Colonic mucosa (tissue), 4 donors: ENCODE measurements around the gene WDR48. TPM values are rescaled to one million over a fixed set of nuclear protein-coding genes. Genes with fewer than 3 reads are reported as not detected.

Experiments
- DNase-seq: peaks from one replicate; pipeline ENCODE4 v3.0.0-alpha.2; 2020
- H3K27ac ChIP-seq: fragments of 200-600 bp; one replicate; pipeline ENCODE4 v1.8.0; 2021
- H3K27me3 ChIP-seq: fragments of 200-600 bp; one replicate; pipeline ENCODE4 v1.8.0; 2021
- H3K36me3 ChIP-seq: fragments of 200-600 bp; one replicate; pipeline ENCODE4 v1.8.0; 2021
- H3K4me1 ChIP-seq: fragments of 200-600 bp; one replicate; pipeline ENCODE4 v1.8.0; 2021; ENCODE audit warnings: mild to moderate bottlenecking
- H3K4me3 ChIP-seq: fragments of 200-600 bp; one replicate; pipeline ENCODE4 v1.8.0; 2021
- H3K9ac ChIP-seq, 2 donors: one replicate each; pipeline ENCODE4 v1.7.0; 2013; ENCODE audit warnings: control low read depth in 2 of 2, low read depth in 2 of 2, low read length in 2 of 2
- H3K9me3 ChIP-seq: fragments of 200-600 bp; one replicate; pipeline ENCODE4 v1.8.0; 2021
- intact Hi-C: fragments of 100-400 bp; cut with DNase I; formaldehyde crosslinking; loops from one replicate; pipeline ENCODE4 v1.14.1; 2022
- total RNA-seq, 2 donors: library from RNA; stranded (reverse); fragmentation: NEBNext Ultra II Directional in 1 of 2; extraction: Animal tissue kit (Norgen Biotek cat#: 25700) in 1 of 2; gene quantifications; one replicate each; pipeline ENCODE4 v1.2.1, GENCODE V29; 2021
- TF ChIP-seq, protein P1 (sequence below): fragments of 200-600 bp; IDR thresholded peaks from one replicate; pipeline ENCODE4 v1.8.0; 2022; ENCODE audit warnings: antibody characterized with exemption, mild to moderate bottlenecking
- donor health status: healthy.
- donor health status: DM: no; HTN: no; CAD: no.
- donor health status: DM: no; HTN: no; CAD: no.

The WDR48 gene
- total RNA-seq, 2 donors from 2014 or later: 26.1 to 51.2 TPM

DNA sequence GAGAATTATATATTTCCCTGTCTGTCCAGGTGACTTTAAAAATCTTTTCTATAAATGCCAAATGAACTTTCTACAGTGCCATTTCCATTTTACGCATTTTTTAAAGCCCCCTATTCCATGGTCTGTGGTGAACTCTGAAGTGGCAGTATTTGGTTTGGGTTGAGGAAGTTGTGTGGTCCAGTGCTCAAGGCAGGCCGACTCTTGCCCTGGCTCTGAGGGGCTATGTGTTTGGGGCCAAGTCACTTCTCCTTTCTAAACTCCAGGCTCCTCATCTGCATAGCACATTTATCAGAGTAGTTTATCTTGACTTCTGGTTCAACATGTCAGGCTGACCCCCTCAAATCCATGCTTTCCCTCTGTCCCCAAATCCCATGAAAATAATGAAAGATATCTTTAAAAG is 69.8 kb downstream of the WDR48 start:
- Histone ChIP-seq H3K27ac (no peak overlapping the region), H3K4me3 (no peak overlapping the region), H3K9ac (no peak overlapping the region), H3K9me3 (no peaks in the 10 kb centered on the region), H3K4me1 (peaks cover 5% of the 10 kb centered on the region), H3K36me3 (no peaks in the 10 kb centered on the region), H3K27me3 (no peaks in the 10 kb centered on the region)
- no peak for DNase-seq
- intact Hi-C loops: loop anchor here (10.0 kb wide), 1 partner anchor 263 kb away; the partner anchor contains the start of gene SLC25A38
- TF ChIP-seq, protein P1, sequence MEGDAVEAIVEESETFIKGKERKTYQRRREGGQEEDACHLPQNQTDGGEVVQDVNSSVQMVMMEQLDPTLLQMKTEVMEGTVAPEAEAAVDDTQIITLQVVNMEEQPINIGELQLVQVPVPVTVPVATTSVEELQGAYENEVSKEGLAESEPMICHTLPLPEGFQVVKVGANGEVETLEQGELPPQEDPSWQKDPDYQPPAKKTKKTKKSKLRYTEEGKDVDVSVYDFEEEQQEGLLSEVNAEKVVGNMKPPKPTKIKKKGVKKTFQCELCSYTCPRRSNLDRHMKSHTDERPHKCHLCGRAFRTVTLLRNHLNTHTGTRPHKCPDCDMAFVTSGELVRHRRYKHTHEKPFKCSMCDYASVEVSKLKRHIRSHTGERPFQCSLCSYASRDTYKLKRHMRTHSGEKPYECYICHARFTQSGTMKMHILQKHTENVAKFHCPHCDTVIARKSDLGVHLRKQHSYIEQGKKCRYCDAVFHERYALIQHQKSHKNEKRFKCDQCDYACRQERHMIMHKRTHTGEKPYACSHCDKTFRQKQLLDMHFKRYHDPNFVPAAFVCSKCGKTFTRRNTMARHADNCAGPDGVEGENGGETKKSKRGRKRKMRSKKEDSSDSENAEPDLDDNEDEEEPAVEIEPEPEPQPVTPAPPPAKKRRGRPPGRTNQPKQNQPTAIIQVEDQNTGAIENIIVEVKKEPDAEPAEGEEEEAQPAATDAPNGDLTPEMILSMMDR: no peak

GRCh38 chr3:39122813-39123212 is 71.0 kb downstream of the WDR48 start:
- H3K9ac ChIP-seq: no peak overlapping the region
- H3K9me3 ChIP-seq: no peaks in the 10 kb centered on the region
- no peaks in the 10 kb centered on the region for H3K36me3 ChIP-seq
- TF ChIP-seq, protein P1: no peak
- no peak overlapping the region for H3K27ac ChIP-seq
- intact Hi-C loops: loop anchor here (10.0 kb wide), 1 partner anchor 262 kb away; the partner anchor contains the start of gene SLC25A38
- no peak for DNase-seq
- H3K4me3 ChIP-seq: no peak overlapping the region
- peaks cover 5% of the 10 kb centered on the region for H3K4me1 ChIP-seq
- no peaks in the 10 kb centered on the region for H3K27me3 ChIP-seq

DNA sequence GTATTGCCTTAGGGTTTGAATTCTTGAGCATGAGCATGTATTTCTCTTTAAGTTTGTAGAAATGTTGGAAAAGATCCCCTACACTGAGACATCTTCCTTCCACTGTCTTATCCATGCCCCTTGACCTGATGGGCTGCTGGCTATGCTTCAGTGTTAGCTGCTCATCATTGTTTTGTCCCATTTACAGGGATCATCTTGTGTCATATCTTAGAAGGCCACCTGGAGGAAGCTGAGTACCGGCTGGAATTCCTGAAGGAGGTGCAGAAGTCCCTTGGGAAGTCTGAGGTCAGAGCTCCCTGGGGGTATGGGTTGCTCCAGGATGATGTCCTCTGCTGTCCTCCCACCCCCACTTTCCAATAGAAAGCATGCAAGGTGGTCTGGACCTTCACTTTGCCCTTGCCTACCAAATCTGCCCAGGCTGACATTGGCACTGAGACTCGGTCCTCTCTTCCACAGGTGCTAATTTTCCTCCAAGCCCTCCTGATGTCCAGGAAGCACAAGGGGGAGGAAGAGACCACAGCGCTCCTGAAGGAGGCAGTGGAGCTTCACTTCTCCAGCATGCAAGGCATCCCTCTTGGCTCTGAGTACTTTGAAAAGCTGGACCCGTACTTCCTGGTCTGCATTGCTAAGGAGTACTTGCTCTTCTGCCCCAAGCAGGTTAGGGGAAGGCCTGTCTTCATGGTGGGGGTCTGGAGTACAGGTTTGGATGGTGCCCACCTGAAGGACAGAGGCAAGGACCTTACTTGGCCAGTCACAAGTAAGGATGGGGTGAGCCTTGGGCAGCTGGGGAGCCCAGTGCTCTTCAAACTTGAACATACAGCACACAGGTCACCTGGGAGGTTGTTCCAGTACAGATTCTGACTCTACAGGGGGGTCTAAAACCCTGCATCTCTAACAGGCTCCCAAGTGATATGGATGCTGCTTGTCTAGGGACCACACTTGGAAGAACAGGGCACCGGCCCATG is 73.3 kb downstream of the WDR48 start:
- TF ChIP-seq, protein P1: peak; percentile 29
- no peak overlapping the region for H3K4me3 ChIP-seq
- peaks cover 5% of the 10 kb centered on the region for H3K4me1 ChIP-seq
- H3K9me3 ChIP-seq: no peaks in the 10 kb centered on the region
- intact Hi-C loops: loop anchor here (5.0 to 10.0 kb wide), 2 partner anchors 162 to 260 kb away; partner anchors contain the start of gene SLC25A38
- no peaks in the 10 kb centered on the region for H3K27me3 ChIP-seq
- H3K36me3 ChIP-seq: no peaks in the 10 kb centered on the region
- peak; percentile 47 for DNase-seq
- no peak overlapping the region for H3K9ac ChIP-seq
- H3K27ac ChIP-seq: no peak overlapping the region

GRCh38 chr3:39125841-39126500 is 74.2 kb downstream of the WDR48 start:
- Histone ChIP-seq H3K9me3 (no peaks in the 10 kb centered on the region), H3K4me3 (no peak overlapping the region), H3K4me1 (peaks cover 5% of the 10 kb centered on the region), H3K27ac (no peak overlapping the region), H3K36me3 (no peaks in the 10 kb centered on the region), H3K9ac (no peak overlapping the region), H3K27me3 (no peaks in the 10 kb centered on the region)
- TF ChIP-seq, protein P1: no peak
- intact Hi-C loops: loop anchor here (5.0 to 10.0 kb wide), 2 partner anchors 161 to 259 kb away; partner anchors contain the start of gene SLC25A38
- DNase-seq: peak; percentile 42

DNA sequence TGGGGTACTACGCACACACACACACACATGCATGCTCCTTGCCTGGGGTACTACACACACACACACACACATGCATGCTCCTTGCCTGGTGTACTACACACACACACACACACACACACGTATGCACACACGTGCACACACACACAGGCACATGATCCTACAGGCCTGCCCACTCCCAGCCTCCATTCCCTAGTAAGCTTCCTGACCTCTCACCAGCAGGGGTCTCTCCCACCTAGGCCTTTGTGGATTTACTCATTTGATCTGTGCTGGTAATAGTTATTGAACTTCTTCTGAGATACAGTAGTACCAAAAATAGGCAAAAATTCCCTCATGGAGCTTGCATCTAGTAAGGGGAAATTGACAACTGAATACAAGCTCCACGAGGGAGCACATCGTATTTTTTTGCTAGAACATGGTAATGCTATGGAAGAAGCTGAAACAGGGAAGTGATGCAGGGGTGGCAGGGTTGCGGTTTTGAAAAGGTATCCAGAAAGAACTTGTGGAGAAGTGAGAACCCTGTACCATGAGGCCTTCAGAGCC is 74.8 kb downstream of the WDR48 start:
- peak; percentile 71 for DNase-seq
- no peak overlapping the region for H3K9ac ChIP-seq

More for the DNA sequence above, 74.8 kb downstream of the WDR48 start:
- no peaks in the 10 kb centered on the region for H3K9me3 ChIP-seq
- TF ChIP-seq, protein P1: peak; percentile 26
- no peak overlapping the region for H3K4me3 ChIP-seq
- H3K4me1 ChIP-seq: peaks cover 5% of the 10 kb centered on the region
- H3K36me3 ChIP-seq: no peaks in the 10 kb centered on the region
- H3K27me3 ChIP-seq: no peaks in the 10 kb centered on the region
- H3K27ac ChIP-seq: no peak overlapping the region
- intact Hi-C loops: loop anchor here (5.0 to 10.0 kb wide), 2 partner anchors 161 to 258 kb away; partner anchors contain the start of gene SLC25A38
